GM04503 (cell line): ENCODE measurements around the gene BMERB1.

Experiments
- DNase-seq: peaks from one replicate; pipeline ENCODE4 v3.0.0-alpha.2; 2012; ENCODE audit warnings: low read depth

The BMERB1 gene

GRCh38 chr16:15498427-15499175, 64.2 kb downstream of the BMERB1 start:
- no peak for DNase-seq

GRCh38 chr16:15502041-15502725, 67.8 kb downstream of the BMERB1 start:
- DNase-seq: peak; percentile 70

- no peak for DNase-seq
These were observed 72.1 kb downstream of the BMERB1 start for GRCh38 chr16:15506441-15506840.

- DNase-seq: peak; percentile 78
These were observed 73.0 kb downstream of the BMERB1 start for GRCh38 chr16:15507301-15507958.

GRCh38 chr16:15507959-15508627, 73.7 kb downstream of the BMERB1 start:
- no peak for DNase-seq

GRCh38 chr16:15509051-15509592, 74.7 kb downstream of the BMERB1 start:
- no peak for DNase-seq

- peak; percentile 63 for DNase-seq
These were observed 75.5 kb downstream of the BMERB1 start for GRCh38 chr16:15509593-15510535.

GRCh38 chr16:15510992-15511391, 76.6 kb downstream of the BMERB1 start:
- DNase-seq: no peak

GRCh38 chr16:15511759-15512487, 77.5 kb downstream of the BMERB1 start:
- DNase-seq: no peak

GRCh38 chr16:15513156-15513555, 78.8 kb downstream of the BMERB1 start:
- DNase-seq: no peak

- no peak for DNase-seq
These were observed 81.6 kb downstream of the BMERB1 start for GRCh38 chr16:15515992-15516391.

- DNase-seq: no peak
These were observed 82.2 kb downstream of the BMERB1 start for GRCh38 chr16:15516609-15517008.

- no peak for DNase-seq
These were observed 83.5 kb downstream of the BMERB1 start for GRCh38 chr16:15517743-15518377.

GRCh38 chr16:15518381-15519351, 84.3 kb downstream of the BMERB1 start:
- DNase-seq: peak; percentile 31

- DNase-seq: no peak
These were observed 85.4 kb downstream of the BMERB1 start for GRCh38 chr16:15519790-15520189.

GRCh38 chr16:15521390-15521757, 87.0 kb downstream of the BMERB1 start:
- no peak for DNase-seq

- DNase-seq: no peak
These were observed 87.5 kb downstream of the BMERB1 start for GRCh38 chr16:15521758-15522509.

GRCh38 chr16:15523092-15523541, 88.7 kb downstream of the BMERB1 start:
- no peak for DNase-seq
